ENCODE measurements around the gene OR10A3. TPM values are rescaled to one million over a fixed set of nuclear protein-coding genes. Genes with fewer than 3 reads are reported as not detected.
"Not testable (repeated sequence)": the region's sequence is repeated elsewhere in the genome, so short reads cannot be mapped to it uniquely, and the experiment has no call there.

OR10A3 gene
- total and polyA plus RNA-seq, 2 of the 8 experiments (the other 6 are each of a cell fraction or from before 2014, with no cell fraction given), result not detected

- H2AFZ ChIP-seq (ENCODE audit: low read length); H4K91ac ChIP-seq (replicated peaks; ENCODE audit: insufficient read length, low read length); H2AK5ac ChIP-seq (ENCODE audit: low read depth, low read length); H2BK15ac ChIP-seq (ENCODE audit: low read length); H4K8ac ChIP-seq (ENCODE audit: extremely low read depth, insufficient read depth, low read length); H3K27ac ChIP-seq (ENCODE audit: low read depth, low read length); H3K56ac ChIP-seq (replicated peaks; ENCODE audit: insufficient read length, low read depth, low read length); H3K9me3 ChIP-seq (ENCODE audit: insufficient read depth in 2 of 2, low read depth in 1 of 2, low read length in 1 of 2); H3K23ac ChIP-seq (ENCODE audit: insufficient read length); H3K27me3 ChIP-seq (replicated peaks in 1 of 4; ENCODE audit: control insufficient read depth in 3 of 4, extremely low read depth in 1 of 4, insufficient read depth in 3 of 4, low read length in 3 of 4); H3K14ac ChIP-seq (ENCODE audit: insufficient read length); H2BK20ac ChIP-seq (ENCODE audit: low read length); FAIRE-seq; DNase-seq (ENCODE audit: low read depth in 1 of 2, low spot score in 2 of 2); H4K20me1 ChIP-seq (replicated peaks in 1 of 2; ENCODE audit: control insufficient read depth in 1 of 2, insufficient read depth in 2 of 2, low read length in 2 of 2); H3K23me2 ChIP-seq (ENCODE audit: low read depth, low read length); H2BK5ac ChIP-seq (ENCODE audit: low read depth, low read length); H2BK120ac ChIP-seq (replicated peaks; ENCODE audit: low read depth, low read length); H2BK12ac ChIP-seq (ENCODE audit: low read depth, low read length); H3K4me1 ChIP-seq (replicated peaks in 1 of 4; ENCODE audit: control insufficient read depth in 3 of 4, insufficient read depth in 4 of 4, low read length in 3 of 4); H3K79me1 ChIP-seq (ENCODE audit: low read depth, low read length); H3K18ac ChIP-seq (ENCODE audit: extremely low read depth, low read length); H4K5ac ChIP-seq (ENCODE audit: insufficient read length, low read depth, low read length): not testable (repeated sequence)
- Histone ChIP-seq H3K4ac (replicated peaks; ENCODE audit: insufficient read length, low read depth, low read length) (peak overlapping the region; percentile 91), H3K36me3 (ENCODE audit: control insufficient read depth in 2 of 4, insufficient read depth in 4 of 4, low read length in 3 of 4) (peaks cover 0 to 26% (median 11%) of the 10 kb centered on the region in 4 experiments; a peak in 7 of 8 replicates), H3K4me3 (ENCODE audit: extremely low read depth in 1 of 4, insufficient read depth in 2 of 4, low read depth in 3 of 4, low read length in 4 of 4) (peak overlapping the region; percentile 73 to 99 (median 86)), H3K79me2 (ENCODE audit: control insufficient read depth in 1 of 2, insufficient read depth in 2 of 2, low read length in 2 of 2) (peaks cover 10 to 32% of the 10 kb centered on the region in 2 experiments), H3K4me2 (ENCODE audit: insufficient read depth in 1 of 2, low read depth in 2 of 2, low read length in 2 of 2) (peak overlapping the region; percentile 85 to 91), H3K9ac (replicated peaks in 1 of 4; ENCODE audit: extremely low read depth in 1 of 4, low read depth in 3 of 4, low read length in 3 of 4) (peak overlapping the region; percentile 73 to 95 (median 83))
- WGBS, 2 experiments (ENCODE audit: extremely low coverage in 1 of 2, insufficient coverage in 1 of 2, insufficient read length in 1 of 2, insufficient replicate concordance in 2 of 2, low coverage in 1 of 2, low lambda C conversion rate in 2 of 2, missing lambda C conversion rate in 1 of 2), result 1 to 100% methylated on average over 1 to 9 of the region's 13 CpGs
- ChIA-PET POLR2A (ENCODE audit: partially characterized antibody) (interaction anchor here (1.0 to 2.4 kb wide), 15 partner anchors 8 to 112 kb away, joined by 3 to 58 read pairs (median 4); no protein-coding TSS in a partner anchor), CTCF (ENCODE audit: partially characterized antibody) (interaction anchor here (0.5 to 6.0 kb wide), 18 partner anchors 10 to 1282 kb away, joined by 3 to 127 read pairs (median 6); partner anchors contain the start of gene NLRP10)
- 0 out of 2 replicates have a peak, but pooled peaks have one; percentile 15 for TF ChIP-seq KDM5A (IDR thresholded peaks at IDR 0.05; ENCODE audit: low read length)
- TF ChIP-seq PHF8 (conservative IDR thresholded peaks at IDR 0.05; ENCODE audit: low read depth, low read length), result peak; percentile 37
These were observed 46.0 kb upstream of the OR10A3 start for GRCh38 chr11:7987560-7987883.

All from H1 (cell line).